HCT116 (cell line): ENCODE data around the gene CROCC. TPM values are rescaled to one million over a fixed set of nuclear protein-coding genes. Genes with fewer than 3 reads are reported as not detected.
"Not testable (repeated sequence)": the region's sequence is repeated elsewhere in the genome, so short reads cannot be mapped to it uniquely, and the experiment has no call there.

ENCODE experiments used
- ATAC-seq: fragments of 200-7000 bp; cut with Tn5 transposase; 2 replicates; pipeline ENCODE4 v1.9.1; 2020; ENCODE audit warnings: mild to moderate bottlenecking, moderate library complexity
- BruUV-seq: library from RNA; stranded (reverse); fragments of 400-500 nt; replicated peaks from 2 replicates; lab custom pipeline; 2021; lab: Mats Ljungman, UMichigan
- CTCF ChIA-PET: fragments of 300-600 bp; sonication (Branson Sonifier 250); formaldehyde crosslinking; loops from one replicate; lab custom pipeline; 2021; ENCODE audit warnings: antibody characterized with exemption; lab: Charles Lee
- POLR2A ChIA-PET: fragments of 300-600, 350-600 bp; sonication (Branson Sonifier 250); formaldehyde crosslinking; loops from one replicate; lab custom pipeline; 2021; ENCODE audit warnings: antibody characterized with exemption; lab: Charles Lee
- RAD21 ChIA-PET, 2 experiments: fragments of 300-600 bp; sonication (Branson Sonifier 250); formaldehyde crosslinking; loops; one replicate each; lab custom pipeline; 2023; ENCODE audit warnings: low total read pairs in 2 of 2; ENCODE audit not compliant: uncharacterized antibody in 2 of 2, unreplicated experiment in 2 of 2, low non-redundant PET in 1 of 2; lab: Charles Lee
- DNase-seq: peaks from one replicate; pipeline ENCODE4 v3.0.0-alpha.2; 2010; ENCODE audit warnings: low read depth, low spot score
- H2AFZ ChIP-seq: fragments of 200-600 bp; shearing (Covaris generic), sonication (generic); 2 replicates; pipeline ENCODE4 v1.6.1; 2017; ENCODE audit warnings: low read depth, mixed run types, mixed read lengths, antibody characterized with exemption, low read length; ENCODE audit not compliant: poor library complexity, severe bottlenecking
- H3K27ac ChIP-seq: 2 replicates; pipeline ENCODE4 v1.5.1; 2012; ENCODE audit warnings: low read depth, low read length
- H3K27me3 ChIP-seq: fragments of 200-600 bp; sonication (generic); 2 replicates; pipeline ENCODE4 v1.6.1; 2016; ENCODE audit warnings: mixed run types, low read length, mixed read lengths; ENCODE audit not compliant: insufficient read depth
- H3K36me3 ChIP-seq, 2 experiments: fragments of 200-500 bp in 1 of 2; fragments of 200-600 bp in 1 of 2; sonication (Bioruptor generic) in 1 of 2; sonication (generic) in 1 of 2; 2 replicates each; pipeline versions ENCODE4 v1.5.1 to v1.6.1; 2014 to 2016; ENCODE audit warnings: low read length in 2 of 2, inconsistent platforms in 1 of 2, mixed read lengths in 1 of 2, mixed run types in 1 of 2; ENCODE audit not compliant: insufficient read depth in 2 of 2, control insufficient read depth in 1 of 2
- H3K4me1 ChIP-seq, 2 experiments: fragments of 200-600 bp in 1 of 2; sonication (generic) in 1 of 2; 2 replicates each; pipeline versions ENCODE4 v1.5.1 to v1.6.1; 2012 to 2017; ENCODE audit warnings: low read length in 2 of 2, inconsistent platforms in 1 of 2, mild to moderate bottlenecking in 1 of 2, mixed read lengths in 1 of 2, mixed run types in 1 of 2, moderate library complexity in 1 of 2; ENCODE audit not compliant: insufficient read depth in 2 of 2, control insufficient read depth in 1 of 2
- H3K4me2 ChIP-seq: fragments of 200-600 bp; sonication (generic); 2 replicates; pipeline ENCODE4 v1.6.1; 2017; ENCODE audit warnings: mixed run types, low read length, mixed read lengths
- H3K4me3 ChIP-seq, 2 experiments: fragments of 200-600 bp in 1 of 2; sonication (generic) in 1 of 2; replicated peaks in 1 of 2; 2 replicates each; pipeline ENCODE4 v1.5.1; 2011 to 2016; ENCODE audit warnings: low read length in 2 of 2, control low read depth in 1 of 2, low read depth in 1 of 2, mild to moderate bottlenecking in 1 of 2, mixed read lengths in 1 of 2, mixed run types in 1 of 2
- H3K79me2 ChIP-seq: fragments of 200-600 bp; sonication (generic); 2 replicates; pipeline ENCODE4 v1.6.1; 2017; ENCODE audit warnings: mild to moderate bottlenecking, mixed run types, low read length, moderate library complexity, mixed read lengths; ENCODE audit not compliant: insufficient read depth
- H3K9ac ChIP-seq: fragments of 200-600 bp; sonication (generic); 2 replicates; pipeline ENCODE4 v1.6.1; 2016; ENCODE audit warnings: low read length, mixed read lengths
- H3K9me2 ChIP-seq: fragments of 200-600 bp; sonication (generic), shearing (Covaris generic); 2 replicates; pipeline ENCODE4 v1.6.1; 2017; ENCODE audit warnings: mixed run types, mild to moderate bottlenecking, moderate library complexity; ENCODE audit not compliant: insufficient read depth
- H3K9me3 ChIP-seq, 2 experiments: fragments of 200-500 bp in 1 of 2; fragments of 200-600 bp in 1 of 2; sonication (Bioruptor generic) in 1 of 2; sonication (generic) in 1 of 2; 2 replicates each; pipeline ENCODE4 v1.6.1; 2014 to 2017; ENCODE audit warnings: low read length in 2 of 2, mixed read lengths in 2 of 2, inconsistent platforms in 1 of 2, low read depth in 1 of 2, mild to moderate bottlenecking in 1 of 2, mixed run types in 1 of 2, moderate library complexity in 1 of 2; ENCODE audit not compliant: control insufficient read depth in 1 of 2, insufficient read depth in 1 of 2
- H4K20me1 ChIP-seq: fragments of 200-600 bp; sonication (generic), shearing (Covaris generic); 2 replicates; pipeline ENCODE4 v1.6.1; 2017; ENCODE audit warnings: mixed run types, mild to moderate bottlenecking, moderate library complexity; ENCODE audit not compliant: insufficient read depth
- JUND ChIP-seq: IDR thresholded peaks from 2 replicates; pipeline ENCODE4 v1.6.1; 2012
- SRF ChIP-seq: IDR thresholded peaks from 2 replicates; pipeline ENCODE4 v1.6.1; 2012; ENCODE audit warnings: low read depth
- intact Hi-C: fragments of 100-400 bp; cut with micrococcal nuclease; formaldehyde crosslinking; loops from 2 replicates; pipeline ENCODE4 v1.10.0; 2022
- total RNA-seq: library from RNA; stranded (reverse); gene quantifications from one replicate; pipeline ENCODE4 v1.2.1, GENCODE V29; 2021; ENCODE audit not compliant: unreplicated experiment
- TF ChIP-seq, protein P1 (sequence below): IDR thresholded peaks from 2 replicates; pipeline ENCODE4 v1.6.1; 2011; ENCODE audit warnings: mild to moderate bottlenecking, low read length, moderate library complexity; ENCODE audit not compliant: insufficient replicate concordance; ENCODE audit errors: extremely low read depth

CROCC gene
- total RNA-seq, 1 experiment from 2014 or later = 30.1 TPM

DNA sequence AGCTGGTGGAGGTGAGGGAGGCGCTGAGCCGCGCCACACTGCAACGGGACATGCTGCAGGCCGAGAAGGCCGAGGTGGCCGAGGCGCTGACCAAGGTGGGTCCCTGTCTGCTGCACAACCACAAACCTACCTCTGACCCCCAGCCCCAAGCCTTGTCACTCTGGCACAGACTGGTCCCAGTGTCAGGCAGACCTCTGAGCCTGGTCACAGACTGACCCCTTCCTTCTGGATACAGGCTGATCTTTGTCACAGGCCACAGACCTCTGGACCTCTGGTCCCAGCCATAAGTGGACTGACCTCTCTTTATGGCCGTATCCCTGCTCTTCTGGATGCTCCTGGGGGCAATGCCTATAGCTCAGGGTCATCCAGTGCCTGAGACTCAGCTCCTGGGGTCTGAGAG, 23.8 kb downstream of the CROCC start:
- H3K27ac ChIP-seq, H3K79me2 ChIP-seq, H3K9me2 ChIP-seq, H3K36me3 ChIP-seq, H3K4me3 ChIP-seq, H4K20me1 ChIP-seq, H3K9ac ChIP-seq, ATAC-seq, H3K4me1 ChIP-seq, H2AFZ ChIP-seq, intact Hi-C loops, RAD21 ChIA-PET, H3K4me2 ChIP-seq, DNase-seq, CTCF ChIA-PET, BruUV-seq, POLR2A ChIA-PET, H3K27me3 ChIP-seq, H3K9me3 ChIP-seq: not testable (repeated sequence)

DNA sequence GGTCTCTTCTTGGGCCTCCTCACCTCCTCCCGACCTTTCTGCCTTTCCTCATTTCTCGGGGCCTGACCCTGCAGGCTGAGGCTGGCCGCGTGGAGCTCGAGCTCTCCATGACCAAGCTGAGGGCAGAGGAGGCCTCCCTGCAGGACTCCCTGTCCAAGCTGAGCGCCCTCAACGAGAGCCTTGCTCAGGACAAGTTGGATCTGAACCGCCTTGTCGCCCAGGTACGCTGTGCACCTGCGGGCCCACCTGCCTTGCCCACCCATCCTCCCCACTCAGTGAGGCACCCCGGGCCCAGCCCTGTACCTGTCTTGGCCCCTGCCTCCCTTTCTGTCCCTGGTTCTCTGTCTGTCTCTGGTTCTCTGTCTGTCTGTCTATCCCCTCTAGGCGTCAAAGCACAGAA, 24.5 kb downstream of the CROCC start:
- H3K4me1 ChIP-seq, intact Hi-C loops, H3K4me2 ChIP-seq, BruUV-seq, H2AFZ ChIP-seq, H3K79me2 ChIP-seq, H3K27me3 ChIP-seq, H3K9me2 ChIP-seq, H3K27ac ChIP-seq, POLR2A ChIA-PET, DNase-seq, H4K20me1 ChIP-seq, H3K9ac ChIP-seq, H3K4me3 ChIP-seq, H3K36me3 ChIP-seq, RAD21 ChIA-PET, H3K9me3 ChIP-seq, ATAC-seq: not testable (repeated sequence)
- CTCF ChIA-PET = interaction anchor here (2.5 kb wide), 1 partner anchor 324 kb away, joined by 34 read pairs; no protein-coding TSS in a partner anchor

DNA sequence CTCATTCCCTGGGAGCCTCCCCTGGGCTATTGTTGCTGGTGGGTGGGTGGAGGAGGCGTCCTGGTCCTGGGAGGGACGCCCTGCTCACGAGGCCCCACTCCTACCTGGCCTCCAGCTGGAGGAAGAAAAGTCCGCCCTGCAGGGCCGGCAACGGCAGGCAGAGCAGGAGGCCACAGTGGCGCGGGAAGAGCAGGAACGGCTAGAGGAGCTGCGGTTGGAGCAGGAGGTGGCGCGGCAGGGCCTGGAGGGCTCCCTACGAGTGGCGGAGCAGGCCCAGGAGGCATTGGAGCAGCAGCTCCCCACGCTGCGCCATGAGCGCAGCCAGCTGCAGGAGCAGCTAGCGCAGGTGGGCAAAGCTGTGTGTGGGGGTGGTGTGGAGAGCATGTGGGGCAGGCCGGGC, 24.9 kb downstream of the CROCC start:
- CTCF ChIA-PET = interaction anchor here (1.5 to 2.5 kb wide), 2 partner anchors 32 to 325 kb away, joined by 3 to 34 read pairs; no protein-coding TSS in a partner anchor
- DNase-seq (no peak), ATAC-seq (no peak)
- Histone ChIP-seq H4K20me1 (no peaks in the 10 kb centered on the region), H3K9me2 (no peaks in the 10 kb centered on the region), H3K4me2 (no peak overlapping the region), H3K4me3 (no peak overlapping the region), H3K36me3 (no peaks in the 10 kb centered on the region; a peak in 1 of 4 replicates), H2AFZ (no peak overlapping the region), H3K4me1 (no peaks in the 10 kb centered on the region; a peak in 1 of 4 replicates), H3K9me3 (no peaks in the 10 kb centered on the region), H3K27me3 (no peaks in the 10 kb centered on the region), H3K9ac (no peak overlapping the region), H3K79me2 (no peaks in the 10 kb centered on the region), H3K27ac (no peak overlapping the region)
- POLR2A ChIA-PET = no interaction called here
- intact Hi-C loops = no loop called here
- TF ChIP-seq JUND (no peak), SRF (no peak)
- TF ChIP-seq, protein P1, sequence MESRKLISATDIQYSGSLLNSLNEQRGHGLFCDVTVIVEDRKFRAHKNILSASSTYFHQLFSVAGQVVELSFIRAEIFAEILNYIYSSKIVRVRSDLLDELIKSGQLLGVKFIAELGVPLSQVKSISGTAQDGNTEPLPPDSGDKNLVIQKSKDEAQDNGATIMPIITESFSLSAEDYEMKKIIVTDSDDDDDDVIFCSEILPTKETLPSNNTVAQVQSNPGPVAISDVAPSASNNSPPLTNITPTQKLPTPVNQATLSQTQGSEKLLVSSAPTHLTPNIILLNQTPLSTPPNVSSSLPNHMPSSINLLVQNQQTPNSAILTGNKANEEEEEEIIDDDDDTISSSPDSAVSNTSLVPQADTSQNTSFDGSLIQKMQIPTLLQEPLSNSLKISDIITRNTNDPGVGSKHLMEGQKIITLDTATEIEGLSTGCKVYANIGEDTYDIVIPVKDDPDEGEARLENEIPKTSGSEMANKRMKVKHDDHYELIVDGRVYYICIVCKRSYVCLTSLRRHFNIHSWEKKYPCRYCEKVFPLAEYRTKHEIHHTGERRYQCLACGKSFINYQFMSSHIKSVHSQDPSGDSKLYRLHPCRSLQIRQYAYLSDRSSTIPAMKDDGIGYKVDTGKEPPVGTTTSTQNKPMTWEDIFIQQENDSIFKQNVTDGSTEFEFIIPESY = no peak
- BruUV-seq = no TSS peak
- RAD21 ChIA-PET = interaction anchor here in 1 of 2 experiments (1.3 kb wide), 1 partner anchor 326 kb away, joined by 3 read pairs; no protein-coding TSS in a partner anchor

DNA sequence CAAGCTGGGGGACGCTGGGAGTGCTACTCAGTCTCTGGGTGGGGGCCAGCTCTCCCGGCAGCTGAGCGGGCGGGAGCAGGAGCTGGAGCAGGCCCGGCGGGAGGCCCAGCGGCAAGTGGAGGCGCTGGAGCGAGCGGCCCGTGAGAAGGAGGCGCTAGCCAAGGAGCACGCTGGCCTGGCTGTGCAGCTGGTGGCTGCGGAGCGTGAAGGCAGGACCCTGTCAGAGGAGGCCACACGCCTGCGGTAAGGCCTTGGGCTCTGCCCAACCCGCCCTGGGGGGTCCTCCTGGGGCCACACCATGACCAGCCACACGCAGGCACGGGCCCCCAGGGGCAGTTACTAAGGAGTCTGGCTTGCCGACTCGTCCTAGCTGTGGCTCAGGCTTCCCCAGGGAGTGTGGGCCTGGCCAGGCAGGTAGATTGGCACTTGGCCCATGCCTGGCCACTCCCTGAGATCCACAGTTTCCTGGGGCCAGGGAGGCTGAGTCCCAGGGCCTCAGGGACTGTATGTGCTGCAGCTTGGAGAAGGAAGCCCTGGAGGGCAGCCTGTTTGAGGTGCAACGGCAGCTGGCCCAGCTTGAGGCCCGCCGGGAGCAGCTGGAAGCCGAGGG, 26.7 kb downstream of the CROCC start:
- RAD21 ChIA-PET, H3K36me3 ChIP-seq, H2AFZ ChIP-seq, H3K9me3 ChIP-seq, H3K4me1 ChIP-seq, H4K20me1 ChIP-seq, BruUV-seq, H3K79me2 ChIP-seq, H3K9ac ChIP-seq, H3K4me2 ChIP-seq, H3K4me3 ChIP-seq, ATAC-seq, intact Hi-C loops, H3K27me3 ChIP-seq, H3K27ac ChIP-seq, DNase-seq, H3K9me2 ChIP-seq: not testable (repeated sequence)
- CTCF ChIA-PET = interaction anchor here (1.2 to 2.5 kb wide), 2 partner anchors 13 to 326 kb away, joined by 3 to 34 read pairs; no protein-coding TSS in a partner anchor
- POLR2A ChIA-PET = interaction anchor here (1.9 kb wide), 1 partner anchor 328 kb away, joined by 9 read pairs; no protein-coding TSS in a partner anchor
